B cell (primary cell): ENCODE results near the gene PRRT1. TPM values are rescaled to one million over a fixed set of nuclear protein-coding genes. Genes with fewer than 3 reads are reported as not detected.

Experiments used
- ATAC-seq: fragments of 200-7000 bp; cut with Tn5 transposase; one replicate; pipeline ENCODE4 v1.10.0; 2021; ENCODE audit warnings: low read depth, mild to moderate bottlenecking, moderate number of reproducible peaks, moderate library complexity
- CTCF ChIA-PET: fragments of 350-600 bp; sonication (Branson Sonifier 250); formaldehyde crosslinking; loops from one replicate; lab custom pipeline; 2021; ENCODE audit warnings: antibody characterized with exemption, inconsistent platforms; lab: Charles Lee
- POLR2A ChIA-PET: fragments of 350-600 bp; sonication (Branson Sonifier 250); formaldehyde crosslinking; loops from one replicate; lab custom pipeline; 2021; ENCODE audit warnings: antibody characterized with exemption; lab: Charles Lee
- DNase-seq: peaks from one replicate; pipeline ENCODE4 v3.0.0; 2013
- H2AFZ ChIP-seq: 2 replicates; pipeline ENCODE4 v1.6.1; 2012; ENCODE audit warnings: mild to moderate bottlenecking, low read depth, low read length; ENCODE audit not compliant: insufficient read depth, poor library complexity, severe bottlenecking
- H3K27ac ChIP-seq, 2 donors: 1 replicate in 1 of 2; 2 replicates in 1 of 2; pipeline ENCODE4 v1.5.1; 2012 to 2013; ENCODE audit warnings: low read length in 2 of 2, mild to moderate bottlenecking in 2 of 2, moderate library complexity in 1 of 2
- H3K27me3 ChIP-seq, 4 experiments: fragments of 200-600 bp in 1 of 4; sonication (generic) in 1 of 4; replicated peaks in 1 of 4; 1 replicate in 2 of 4; 2 replicates in 2 of 4; pipeline versions ENCODE4 v1.6.1 to v1.7.0; 2013 to 2016; ENCODE audit warnings: low read length in 3 of 4, mild to moderate bottlenecking in 2 of 4, mixed read lengths in 1 of 4, moderate library complexity in 1 of 4; ENCODE audit not compliant: insufficient read depth in 4 of 4, control insufficient read depth in 3 of 4; ENCODE audit errors: control extremely low read depth in 1 of 4
- H3K36me3 ChIP-seq, 2 experiments: replicated peaks in 1 of 2; 1 replicate in 1 of 2; 2 replicates in 1 of 2; pipeline versions ENCODE4 v1.6.1 to v1.7.1; 2013; ENCODE audit warnings: low read length in 1 of 2; ENCODE audit not compliant: insufficient read depth in 2 of 2, control insufficient read depth in 1 of 2; ENCODE audit errors: control extremely low read depth in 1 of 2, extremely low read depth in 1 of 2
- H3K4me1 ChIP-seq, 2 donors: fragments of 200-600 bp in 1 of 2; sonication (generic) in 1 of 2; 1 replicate in 1 of 2; 2 replicates in 1 of 2; pipeline versions ENCODE4 v1.5.1 to v1.6.1; 2013 to 2017; ENCODE audit warnings: low read length in 2 of 2; ENCODE audit not compliant: control insufficient read depth in 2 of 2, insufficient read depth in 2 of 2
- H3K4me2 ChIP-seq: replicated peaks from 2 replicates; pipeline ENCODE3; 2012; ENCODE audit warnings: mild to moderate bottlenecking, low read depth, low read length; ENCODE audit not compliant: poor library complexity, severe bottlenecking
- H3K4me3 ChIP-seq, 5 experiments: fragments of 200-600 bp in 1 of 5; sonication (generic) in 1 of 5; 1 replicate in 3 of 5; 2 replicates in 2 of 5; pipeline versions ENCODE4 v1.5.1 to v1.7.0; 2011 to 2016; ENCODE audit warnings: low read length in 4 of 5, mild to moderate bottlenecking in 4 of 5, low read depth in 2 of 5, control low read depth in 1 of 5, moderate library complexity in 1 of 5; ENCODE audit not compliant: insufficient read depth in 1 of 5; ENCODE audit errors: control extremely low read depth in 1 of 5, extremely low read depth in 1 of 5
- H3K79me2 ChIP-seq: fragments of 200-600 bp; sonication (generic); one replicate; pipeline ENCODE4 v1.6.0; 2016; ENCODE audit warnings: low read length; ENCODE audit not compliant: control insufficient read depth, insufficient read depth
- H3K9ac ChIP-seq: fragments of 200-600 bp; sonication (generic); 2 replicates; pipeline ENCODE4 v1.6.1; 2017; ENCODE audit warnings: mild to moderate bottlenecking, low read length, moderate library complexity
- H3K9me3 ChIP-seq, 3 donors: one replicate each; pipeline versions ENCODE4 v1.6.1 to v1.7.1; 2013; ENCODE audit warnings: low read length in 2 of 3; ENCODE audit not compliant: control insufficient read depth in 2 of 3, insufficient read depth in 1 of 3; ENCODE audit errors: control extremely low read depth in 1 of 3
- H4K20me1 ChIP-seq: 2 replicates; pipeline ENCODE4 v1.6.0; 2012; ENCODE audit warnings: mild to moderate bottlenecking, low read length; ENCODE audit not compliant: insufficient read depth, control insufficient read depth, poor library complexity, severe bottlenecking
- H3K27ac Mint-ChIP-seq: one replicate; pipeline ENCODE4 v1.8.0; 2021; ENCODE audit warnings: mixed read lengths
- H3K27me3 Mint-ChIP-seq: one replicate; pipeline ENCODE4 v1.8.0; 2021; ENCODE audit warnings: mixed read lengths
- H3K4me1 Mint-ChIP-seq: one replicate; pipeline ENCODE4 v1.8.0; 2021; ENCODE audit warnings: mixed read lengths
- H3K4me3 Mint-ChIP-seq: one replicate; pipeline ENCODE4 v1.8.0; 2021; ENCODE audit warnings: mixed read lengths
- H3K9me3 Mint-ChIP-seq: one replicate; pipeline ENCODE4 v1.8.0; 2022; ENCODE audit warnings: mixed read lengths; ENCODE audit not compliant: insufficient read depth
- CTCF ChIP-seq: fragments of 200-600 bp; IDR thresholded peaks from one replicate; pipeline ENCODE4 v1.8.0; 2022; ENCODE audit warnings: antibody characterized with exemption, mild to moderate bottlenecking
- EZH2 ChIP-seq: IDR thresholded peaks from 2 replicates; pipeline ENCODE4 v1.6.1; 2012; ENCODE audit warnings: borderline replicate concordance, low read depth, mild to moderate bottlenecking, moderate library complexity, low read length; ENCODE audit not compliant: insufficient read depth, poor library complexity, severe bottlenecking
- WGBS: methylation state at CpG from one replicate; pipeline ENCODE4 v1.1.5; 2013; ENCODE audit warnings: missing lambda C conversion rate; ENCODE audit not compliant: insufficient coverage; 5-methylcytosine and 5-hydroxymethylcytosine counted together
- intact Hi-C: fragments of 100-400 bp; cut with micrococcal nuclease; formaldehyde crosslinking; loops from one replicate; pipeline ENCODE4 v1.10.0; 2022
- polyA plus RNA-seq: library from polyadenylated mRNA; depleted of rRNA; stranded (reverse); fragments of >200 nt; gene quantifications from 2 replicates; pipeline ENCODE4 v1.2.3, GENCODE V29; 2012
- total RNA-seq, 2 donors: library from RNA; stranded (reverse); fragments of 120-200 nt in 1 of 2; gene quantifications; 1 replicate in 1 of 2; 2 replicates in 1 of 2; pipeline versions ENCODE4 v1.2.3 to v1.2.4, GENCODE V29; 2013 to 2022

The PRRT1 gene
- total and polyA plus RNA-seq, 2 donors (not counting 1 experiment from before 2014, with no cell fraction given): not detected

- H3K27ac ChIP-seq: no peak overlapping the region
- H3K4me2 ChIP-seq: no peak overlapping the region
- H3K9me3 ChIP-seq: no peaks in the 10 kb centered on the region
- H3K27me3 ChIP-seq: no peaks in the 10 kb centered on the region
- no peak overlapping the region for H3K9ac ChIP-seq
- intact Hi-C loops: no loop called here
- ChIA-PET POLR2A (no interaction called here), CTCF (interaction anchor here (1.7 to 5.0 kb wide), 3 partner anchors 12 to 670 kb away, joined by 4 to 40 read pairs (median 16); partner anchors contain the start of genes ATF6B and FKBPL)
- DNase-seq: no peak
- peaks cover 7% of the 10 kb centered on the region for H4K20me1 ChIP-seq
- TF ChIP-seq EZH2: no peak
- TF ChIP-seq CTCF: peak; percentile 28
- peaks cover 5% of the 10 kb centered on the region for H3K4me1 Mint-ChIP-seq
- H2AFZ ChIP-seq: no peak overlapping the region
- peaks cover 0 to 60% of the 10 kb centered on the region in 2 experiments for H3K36me3 ChIP-seq
- H3K9me3 Mint-ChIP-seq: no peaks in the 10 kb centered on the region
- peaks cover under 1% of the 10 kb centered on the region for H3K79me2 ChIP-seq
- ATAC-seq: no peak
- peaks cover 0 to 3% of the 10 kb centered on the region in 2 donors for H3K4me1 ChIP-seq
- H3K4me3 ChIP-seq: no peak overlapping the region
- H3K27ac Mint-ChIP-seq: no peak overlapping the region
- H3K27me3 Mint-ChIP-seq: no peaks in the 10 kb centered on the region
- H3K4me3 Mint-ChIP-seq: no peak overlapping the region
- WGBS: 96% methylated on average over 6 of the region's 7 CpGs
Measured at GRCh38 chr6:32116674-32117073, 35.1 kb downstream of the PRRT1 start.

- CTCF ChIA-PET: no interaction called here
- Histone ChIP-seq H3K27ac (no peak overlapping the region), H3K4me3 (no peak overlapping the region), H3K9me3 (no peaks in the 10 kb centered on the region), H4K20me1 (peaks cover 6% of the 10 kb centered on the region), H3K27me3 (no peaks in the 10 kb centered on the region), H3K79me2 (no peaks in the 10 kb centered on the region), H3K9ac (no peak overlapping the region), H3K36me3 (peaks cover 0 to 52% of the 10 kb centered on the region in 2 experiments), H2AFZ (no peak overlapping the region), H3K4me2 (no peak overlapping the region), H3K4me1 (peaks cover 0 to 3% of the 10 kb centered on the region in 2 donors)
- no peak for TF ChIP-seq CTCF
- no peak for TF ChIP-seq EZH2
- Mint-ChIP-seq H3K27ac (no peak overlapping the region), H3K4me3 (no peak overlapping the region), H3K9me3 (no peaks in the 10 kb centered on the region), H3K27me3 (no peaks in the 10 kb centered on the region), H3K4me1 (peaks cover 5% of the 10 kb centered on the region)
- 93% methylated on average over 6 of the region's 6 CpGs for whole genome bisulfite sequencing
- no peak for ATAC-seq
- POLR2A ChIA-PET: no interaction called here
- intact Hi-C loops: no loop called here
- no peak for DNase-seq
Measured at GRCh38 chr6:32115623-32116022, 36.1 kb downstream of the PRRT1 start.
